HG03575 (cell line): ENCODE measurements around the gene PWWP2B.

Source experiments
- ATAC-seq: cut with Tn5 transposase; IDR thresholded peaks from one replicate; pipeline ENCODE4 v1.9.1; 2021; ENCODE audit not compliant: unreplicated experiment, insufficient number of reproducible peaks, low FRiP score; ENCODE audit errors: extremely low read depth

PWWP2B gene

GRCh38 chr10:132449051-132449810 lies 52.2 kb downstream of the PWWP2B start:
- no peak for ATAC-seq

DNA sequence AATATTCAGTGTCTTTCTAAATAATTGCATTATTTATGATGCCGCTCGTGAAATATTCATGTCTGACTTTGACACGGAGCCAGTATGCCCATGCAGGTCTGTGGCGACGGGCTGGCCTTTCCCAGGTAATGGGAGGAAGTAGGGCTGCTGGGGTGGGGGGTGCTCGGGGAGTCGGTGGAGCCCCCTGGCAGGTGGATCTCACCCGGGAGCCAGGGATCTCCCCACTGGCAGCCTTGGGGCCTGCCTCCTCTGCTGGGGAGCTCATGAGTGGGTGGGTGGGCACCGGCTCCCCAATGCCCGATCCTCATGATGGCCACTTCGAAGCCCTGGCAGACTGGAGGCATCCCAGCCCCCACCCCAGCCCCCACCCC lies 52.8 kb downstream of the PWWP2B start:
- no peak for ATAC-seq

- no peak for ATAC-seq
Observed at GRCh38 chr10:132450466-132450824, 53.4 kb downstream of the PWWP2B start.

DNA sequence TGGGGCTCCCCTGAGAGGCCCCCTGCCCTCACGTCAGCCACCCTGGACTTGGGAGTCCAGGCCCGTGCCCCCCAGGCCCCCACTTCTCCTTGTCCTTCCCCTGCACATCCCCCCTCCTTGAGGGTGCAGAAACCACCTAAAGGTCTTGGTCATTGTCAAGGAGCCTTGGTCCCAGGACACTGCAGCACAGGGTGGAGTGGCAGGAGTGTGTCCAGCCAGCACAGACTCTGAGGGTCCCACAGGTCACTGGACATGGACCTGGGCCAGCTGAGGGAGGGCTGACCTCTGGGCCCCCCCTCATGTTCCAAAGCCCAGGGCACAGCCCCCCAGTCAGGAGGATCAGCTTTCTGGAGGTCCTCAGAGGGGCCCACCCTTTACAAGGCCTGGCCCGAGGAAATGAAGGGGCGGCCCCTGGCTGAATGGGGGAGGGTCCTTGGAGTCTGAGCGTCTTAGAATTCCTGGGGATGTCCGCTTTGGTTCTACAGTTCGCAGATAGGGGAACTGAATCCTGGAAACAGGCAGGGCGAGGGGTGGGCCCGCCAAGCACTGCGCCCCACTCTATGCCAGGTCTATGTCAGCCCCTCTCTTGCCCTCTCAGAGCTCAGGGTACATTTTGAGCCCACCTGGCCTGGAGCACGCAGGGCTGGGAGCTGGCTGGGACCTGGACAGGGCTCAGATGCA lies 54.0 kb downstream of the PWWP2B start:
- no peak for ATAC-seq

- no peak for ATAC-seq
Observed at GRCh38 chr10:132451506-132452215, 54.7 kb downstream of the PWWP2B start.

- ATAC-seq: no peak
Observed at GRCh38 chr10:132452216-132452650, 55.2 kb downstream of the PWWP2B start.

DNA sequence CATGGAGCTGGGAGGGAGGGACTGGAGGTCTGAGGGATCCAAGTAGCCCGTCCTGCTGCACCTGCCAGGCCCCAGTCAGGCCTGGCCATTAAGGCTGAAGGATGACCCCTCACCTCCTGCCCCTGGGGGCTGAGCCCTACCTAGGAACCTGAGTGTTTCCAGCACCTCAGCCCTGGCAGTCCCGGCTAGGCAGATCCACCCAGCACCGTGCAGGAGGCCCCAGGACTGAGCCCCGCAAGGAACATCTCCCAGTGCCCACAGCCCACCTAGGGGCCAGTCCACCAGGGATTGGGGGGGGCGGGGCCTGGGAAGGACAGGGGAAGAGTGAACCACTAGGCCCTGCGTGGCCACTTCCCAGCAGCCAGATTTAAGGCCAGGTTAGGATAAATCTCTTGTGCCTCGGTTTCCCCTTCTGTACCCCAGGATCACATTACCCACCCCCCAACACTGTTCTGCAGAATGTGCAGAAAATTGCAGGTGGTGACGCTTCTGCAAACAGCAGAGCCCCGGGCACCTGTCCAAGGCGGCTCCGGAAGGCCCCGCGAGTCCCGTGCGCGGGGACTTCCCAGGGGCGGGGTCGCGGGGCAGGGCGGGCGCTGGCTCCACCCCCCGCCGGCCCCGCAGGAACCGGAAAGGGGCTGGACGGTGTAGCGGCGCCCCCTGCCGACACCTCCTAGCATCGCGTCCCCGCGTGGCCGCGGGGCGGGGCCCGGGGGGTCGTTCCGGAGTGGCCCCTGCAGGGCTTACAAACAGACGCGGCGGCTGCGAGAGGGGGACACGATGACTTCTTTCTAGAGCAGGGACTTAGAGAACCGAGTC lies 55.9 kb downstream of the PWWP2B start:
- ATAC-seq: no peak

DNA sequence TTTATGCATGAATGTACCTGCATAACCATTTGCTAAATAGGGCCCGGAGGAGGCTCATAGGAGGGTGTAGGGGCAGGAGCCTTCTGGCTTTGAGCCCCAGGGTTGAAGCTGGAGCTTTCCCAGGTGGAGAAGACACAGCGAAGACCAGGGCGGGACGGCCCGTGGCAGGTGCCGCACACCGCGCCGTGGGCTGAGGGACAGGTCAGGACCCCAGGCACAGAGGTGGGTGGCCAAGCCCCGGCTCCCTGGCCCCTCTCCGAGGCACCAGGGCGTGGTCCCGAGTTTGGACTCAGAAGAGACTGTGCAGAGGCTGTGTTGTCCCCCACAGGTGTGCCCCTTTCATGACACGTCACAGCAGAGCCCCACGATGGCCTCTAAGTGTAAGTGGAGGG lies 56.5 kb downstream of the PWWP2B start:
- no peak for ATAC-seq

GRCh38 chr10:132454296-132455198 lies 57.5 kb downstream of the PWWP2B start:
- ATAC-seq: no peak

DNA sequence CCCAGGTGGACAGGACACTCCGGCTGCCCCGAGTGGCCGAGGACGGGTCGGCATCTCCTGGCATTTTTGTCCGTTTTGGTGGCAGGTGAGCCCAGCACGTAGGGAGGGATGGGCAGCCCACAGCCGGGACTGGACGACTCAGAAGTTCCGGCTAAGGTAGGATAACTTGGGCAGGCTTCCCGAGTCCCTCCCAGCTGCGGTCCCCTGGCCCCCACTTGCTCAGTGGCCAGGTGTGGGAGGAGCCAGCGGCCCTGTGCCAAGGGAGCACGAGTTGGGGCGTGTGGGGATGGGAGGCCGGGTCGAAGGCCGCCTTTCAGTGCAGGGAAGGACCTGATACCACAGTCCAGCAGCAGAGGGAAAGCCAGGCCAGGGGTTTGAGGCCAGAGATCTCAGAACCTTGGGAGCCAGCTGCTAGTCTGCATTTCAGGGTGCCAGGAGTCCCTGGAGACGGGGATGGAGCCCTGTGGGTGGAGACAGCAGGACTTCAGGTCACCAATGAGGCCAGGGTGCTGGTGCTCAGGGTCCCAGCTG lies 58.5 kb downstream of the PWWP2B start:
- no peak for ATAC-seq

GRCh38 chr10:132455986-132456847 lies 59.2 kb downstream of the PWWP2B start:
- no peak for ATAC-seq

DNA sequence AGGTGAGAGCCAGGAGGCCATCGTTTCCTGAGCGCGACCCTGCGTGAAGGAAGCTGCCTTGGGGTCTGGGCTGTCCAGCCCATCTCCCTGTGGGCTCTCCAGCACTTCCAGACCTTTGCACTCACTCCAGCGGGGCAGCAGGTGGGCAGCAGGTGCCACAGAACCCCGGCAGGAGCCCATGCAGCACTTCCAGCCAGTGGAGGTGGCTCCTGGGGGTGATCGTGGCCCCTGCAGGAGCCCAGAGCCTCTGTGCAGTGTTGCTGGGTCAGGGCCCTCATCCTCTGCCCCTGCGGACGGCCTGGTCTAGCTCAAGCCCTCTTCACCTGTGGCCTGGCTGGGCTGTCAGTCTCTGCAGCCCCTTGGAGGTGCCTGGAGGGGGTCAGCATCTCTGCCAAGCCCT lies 59.9 kb downstream of the PWWP2B start:
- no peak for ATAC-seq

GRCh38 chr10:132457328-132458070 lies 60.5 kb downstream of the PWWP2B start:
- ATAC-seq: no peak

DNA sequence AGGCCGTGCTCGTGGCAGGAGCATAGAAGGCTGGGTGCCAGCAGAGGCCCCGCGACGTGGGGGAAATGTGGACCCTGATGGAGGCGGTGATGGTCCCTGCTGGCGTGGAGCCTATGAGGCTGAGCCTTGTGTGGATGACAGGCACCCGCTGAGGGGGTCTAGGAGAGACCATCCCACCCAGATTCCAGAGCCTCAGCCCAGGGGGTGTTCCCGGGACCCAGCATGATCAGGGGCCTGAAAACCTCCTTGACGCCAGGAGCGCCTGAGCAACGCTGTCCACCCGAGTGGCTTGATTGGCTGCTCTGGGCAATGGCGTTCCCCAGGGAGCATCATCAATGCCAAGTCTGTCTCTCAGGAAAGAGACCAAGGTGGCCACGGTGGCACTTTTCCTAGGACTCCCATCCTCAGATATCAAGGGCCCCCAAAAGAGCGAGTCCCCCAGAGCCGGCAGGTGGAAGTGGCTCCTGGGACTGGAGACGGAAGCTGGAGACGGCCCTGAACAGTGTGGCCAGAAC lies 61.1 kb downstream of the PWWP2B start:
- no peak for ATAC-seq

GRCh38 chr10:132458586-132459300 lies 61.7 kb downstream of the PWWP2B start:
- no peak for ATAC-seq
